ENCODE data around the gene SEC23B. TPM values are rescaled to one million over a fixed set of nuclear protein-coding genes. Genes with fewer than 3 reads are reported as not detected.
A peak's percentile ranks its signal among the peaks of the same experiment; 100 is the strongest.

SEC23B gene
- total RNA-seq (10 to 100 TPM; 36.5 to 54.3 TPM), polyA plus RNA-seq (10 to 100 TPM; 12.8 to 33.2 TPM)

DNA sequence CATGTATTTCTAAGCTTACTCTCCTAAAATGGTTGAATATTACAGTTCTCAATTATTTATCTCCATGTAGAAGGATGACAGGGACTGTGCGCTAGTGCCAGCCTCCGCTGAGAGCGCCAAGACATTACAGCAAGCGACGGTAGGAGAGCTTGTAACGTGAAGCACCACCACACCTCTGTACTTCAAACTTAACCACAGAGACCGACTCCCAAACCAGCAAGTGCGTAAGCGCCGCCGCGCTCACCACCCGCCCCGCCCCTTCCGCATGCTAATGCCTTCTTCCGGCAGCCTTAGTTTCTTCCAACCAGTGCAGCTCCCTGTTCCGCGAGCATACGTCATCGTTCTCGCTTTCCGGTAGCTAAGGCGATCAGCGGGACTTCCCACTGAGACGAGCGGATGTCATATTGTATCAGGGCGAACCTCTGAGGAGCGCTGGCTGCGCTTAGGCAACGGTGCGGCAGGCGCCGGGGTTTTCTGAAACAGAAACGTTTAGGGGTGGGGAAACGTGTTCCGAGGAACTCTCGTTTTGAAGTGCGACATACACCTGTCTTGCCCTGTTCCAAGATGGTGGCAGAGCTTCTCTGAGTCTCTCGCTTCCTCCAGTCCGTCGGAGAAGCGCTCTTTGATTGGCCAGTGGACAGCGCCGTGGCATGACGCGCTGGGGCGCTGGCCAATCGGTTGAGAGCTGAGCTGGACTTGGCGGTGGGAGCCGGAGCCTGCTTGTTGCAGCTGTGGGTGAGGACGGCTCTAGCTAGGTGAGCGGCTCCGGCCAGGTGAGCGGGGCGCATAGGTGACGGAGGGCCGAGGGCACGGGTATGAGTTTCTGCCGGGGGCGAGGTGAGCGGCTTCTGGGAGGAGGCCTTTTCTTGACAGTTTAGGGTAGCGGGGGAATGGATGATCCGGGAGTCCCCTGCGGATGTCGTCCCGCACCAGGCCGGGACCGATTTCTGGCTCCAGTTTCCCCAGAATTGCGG lies at the start of gene SEC23B:
SEC23B (plus strand) TSS at position 723 of the 974 bp plus-strand sequence. CDS start 2,896 bp downstream, outside the sequence.
- WGBS = under 1% methylated on average over 69 of the region's 69 CpGs
- Histone ChIP-seq H3K9me3 (ENCODE audit: control insufficient read depth in 4 of 4, low read length in 3 of 4) (no peaks in the 10 kb centered on the region), H3K9ac (ENCODE audit: low read depth in 1 of 2, low read length in 2 of 2) (peak within 1 kb of the TSS; percentile 98 to 99), H3K36me3 (ENCODE audit: control insufficient read depth in 4 of 4, insufficient read depth in 3 of 4, low read depth in 1 of 4, low read length in 3 of 4) (peaks cover 0 to 16% (median 10%) of the 10 kb centered on the region in 4 donors), H3K4me3 (ENCODE audit: low read depth in 1 of 3, low read length in 3 of 3) (peak within 1 kb of the TSS; percentile 76 to 99 (median 96)), H3K27me3 (ENCODE audit: control insufficient read depth in 4 of 4, insufficient read depth in 4 of 4, low read length in 3 of 4) (no peaks in the 10 kb centered on the region), H3K27ac (ENCODE audit: low read depth in 1 of 2, low read length in 2 of 2) (peak within 1 kb of the TSS; percentile 98 to 100), H3K4me1 (ENCODE audit: control insufficient read depth in 4 of 4, insufficient read depth in 4 of 4, low read length in 3 of 4) (peaks cover 0 to 26% (median 13%) of the 10 kb centered on the region in 4 donors)
- peak; percentile 94 for DNase-seq (ENCODE audit: low spot score)
- peak; percentile 79 for TF ChIP-seq MAX (IDR thresholded peaks at IDR 0.05)
- no peak for TF ChIP-seq HNF4A (conservative IDR thresholded peaks at IDR 0.05)
- TF ChIP-seq RAD21 (IDR thresholded peaks at IDR 0.05) = peak in 1 of 2 donors; percentile 11
- peak; percentile 79 to 95 for TF ChIP-seq GABPA (IDR thresholded peaks at IDR 0.05 in 1 of 2, conservative IDR thresholded peaks at IDR 0.05 in 1 of 2)
- no peak for TF ChIP-seq EGR1 (IDR thresholded peaks at IDR 0.05; ENCODE audit: low read depth in 2 of 2)
- peak; percentile 65 for TF ChIP-seq REST (IDR thresholded peaks at IDR 0.05)
- peak; percentile 92 for TF ChIP-seq ZBTB33 (IDR thresholded peaks at IDR 0.05)
- TF ChIP-seq YY1 (IDR thresholded peaks at IDR 0.05) = peak; percentile 99
- TF ChIP-seq NR2F2 (IDR thresholded peaks at IDR 0.05) = no peak
- peak; percentile 73 for TF ChIP-seq SP1 (IDR thresholded peaks at IDR 0.05)
- no peak for TF ChIP-seq FOXA1 (IDR thresholded peaks at IDR 0.05)
- TF ChIP-seq RXRA (IDR thresholded peaks at IDR 0.05) = peak in 1 of 2 donors; percentile 27
- TF ChIP-seq JUND (IDR thresholded peaks at IDR 0.05) = peak; percentile 74 to 79
- TF ChIP-seq TAF1 (conservative IDR thresholded peaks at IDR 0.05) = peak; percentile 60
- TF ChIP-seq CTCF (IDR thresholded peaks at IDR 0.05; ENCODE audit: low read depth, low read length, missing input control) = no peak
- no peak for TF ChIP-seq FOXA2 (IDR thresholded peaks at IDR 0.05)
- TF ChIP-seq, protein P1, sequence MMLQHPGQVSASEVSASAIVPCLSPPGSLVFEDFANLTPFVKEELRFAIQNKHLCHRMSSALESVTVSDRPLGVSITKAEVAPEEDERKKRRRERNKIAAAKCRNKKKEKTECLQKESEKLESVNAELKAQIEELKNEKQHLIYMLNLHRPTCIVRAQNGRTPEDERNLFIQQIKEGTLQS (IDR thresholded peaks at IDR 0.05) = no peak
